HEK293T (cell line): Measurements from ENCODE around the gene GMDS.
"Not testable (repeated sequence)": the region's sequence is repeated elsewhere in the genome, so short reads cannot be mapped to it uniquely, and the experiment has no call there.

Source experiments
- CTCF ChIA-PET: fragments of 350-600 bp; formaldehyde crosslinking; extraction: SDS; loops from one replicate; lab custom pipeline; 2021; ENCODE audit warnings: antibody characterized with exemption, inconsistent platforms; lab: Yijun Ruan, JAX
- POLR2A ChIA-PET: fragments of 350-600 bp; formaldehyde crosslinking; extraction: SDS; loops from one replicate; lab custom pipeline; 2020; ENCODE audit warnings: antibody characterized with exemption, inconsistent platforms; lab: Yijun Ruan, JAX
- DNase-seq: peaks from one replicate; pipeline ENCODE4 v3.0.0; 2012; ENCODE audit warnings: mixed read lengths; ENCODE audit errors: extremely low spot score
- ARNT ChIP-seq: fragments of 450-650 bp; IDR thresholded peaks from 2 replicates; pipeline ENCODE4 v1.6.1; 2017; ENCODE audit warnings: mild to moderate bottlenecking
- BHLHE40 ChIP-seq: fragments of 450-650 bp; IDR thresholded peaks from 2 replicates; pipeline ENCODE4 v1.6.1; 2016; ENCODE audit warnings: mild to moderate bottlenecking, moderate library complexity, borderline replicate concordance
- CTBP1 ChIP-seq: fragments of 450-650 bp; IDR thresholded peaks from 2 replicates; pipeline ENCODE4 v1.6.1; 2016; ENCODE audit warnings: borderline replicate concordance
- ELF4 ChIP-seq: fragments of 450-650 bp; IDR thresholded peaks from 2 replicates; pipeline ENCODE4 v1.6.1; 2017; ENCODE audit warnings: antibody characterized with exemption
- FOXA1 ChIP-seq: fragments of 450-650 bp; IDR thresholded peaks from 2 replicates; pipeline ENCODE4 v1.6.1; 2016; ENCODE audit warnings: mild to moderate bottlenecking
- FOXK2 ChIP-seq: fragments of 450-650 bp; IDR thresholded peaks from 2 replicates; pipeline ENCODE4 v1.6.1; 2016; ENCODE audit warnings: mild to moderate bottlenecking
- FOXM1 ChIP-seq: fragments of 450-650 bp; IDR thresholded peaks from 2 replicates; pipeline ENCODE4 v1.6.1; 2017; ENCODE audit warnings: mild to moderate bottlenecking, borderline replicate concordance
- HDGF ChIP-seq: fragments of 450-650 bp; IDR thresholded peaks from 2 replicates; pipeline ENCODE4 v1.6.1; 2017; ENCODE audit warnings: antibody characterized with exemption, borderline replicate concordance
- L3MBTL2 ChIP-seq: fragments of 450-650 bp; conservative IDR thresholded peaks from 2 replicates; pipeline ENCODE4 v1.6.1; 2016; ENCODE audit warnings: mild to moderate bottlenecking
- LEF1 ChIP-seq: fragments of 450-650 bp; IDR thresholded peaks from 2 replicates; pipeline ENCODE4 v1.6.1; 2017; ENCODE audit warnings: mild to moderate bottlenecking, borderline replicate concordance
- NFRKB ChIP-seq: fragments of 450-650 bp; IDR thresholded peaks from 2 replicates; pipeline ENCODE4 v1.6.1; 2016; ENCODE audit warnings: mild to moderate bottlenecking, moderate library complexity
- PKNOX1 ChIP-seq: fragments of 450-650 bp; IDR thresholded peaks from 2 replicates; pipeline ENCODE4 v1.6.1; 2016
- SP1 ChIP-seq: fragments of 450-650 bp; IDR thresholded peaks from 2 replicates; pipeline ENCODE4 v1.6.1; 2017
- SUZ12 ChIP-seq: fragments of 450-650 bp; IDR thresholded peaks from 2 replicates; pipeline ENCODE4 v1.6.1; 2016; ENCODE audit warnings: mild to moderate bottlenecking
- TARDBP ChIP-seq: fragments of 450-650 bp; IDR thresholded peaks from 2 replicates; pipeline ENCODE4 v1.6.1; 2016
- ZNF384 ChIP-seq: fragments of 450-650 bp; IDR thresholded peaks from 2 replicates; pipeline ENCODE4 v1.6.1; 2016

The GMDS gene

GRCh38 chr6:1757131-1757530 lies 488.3 kb downstream of the GMDS start:
- TF ChIP-seq NFRKB (no peak), CTBP1 (no peak), ELF4 (no peak), FOXA1 (no peak), ARNT (no peak), FOXM1 (no peak), L3MBTL2 (no peak), BHLHE40 (no peak), TARDBP (no peak), SP1 (no peak), PKNOX1 (no peak), SUZ12 (no peak), FOXK2 (no peak), LEF1 (no peak), ZNF384 (no peak), HDGF (no peak)
- CTCF ChIA-PET: interaction anchor here (0.6 to 1.1 kb wide), 2 partner anchors 9 to 367 kb away, joined by 3 to 4 read pairs; no protein-coding TSS in a partner anchor
- no peak for DNase-seq
- POLR2A ChIA-PET: no interaction called here

- DNase-seq: no peak
- POLR2A ChIA-PET: no interaction called here
- TF ChIP-seq BHLHE40: no peak
- TF ChIP-seq HDGF: no peak
- no peak for TF ChIP-seq ZNF384
- TF ChIP-seq SUZ12: no peak
- TF ChIP-seq ELF4: no peak
- no peak for TF ChIP-seq SP1
- no peak for TF ChIP-seq CTBP1
- TF ChIP-seq FOXK2: no peak
- no peak for TF ChIP-seq ARNT
- no peak for TF ChIP-seq L3MBTL2
- TF ChIP-seq PKNOX1: no peak
- TF ChIP-seq LEF1: no peak
- TF ChIP-seq TARDBP: no peak
- TF ChIP-seq FOXA1: no peak
- CTCF ChIA-PET: interaction anchor here (1.1 kb wide), 1 partner anchor 10 kb away, joined by 4 read pairs; no protein-coding TSS in a partner anchor
Measured at GRCh38 chr6:1756472-1757129, 488.8 kb downstream of the GMDS start.

GRCh38 chr6:1751063-1751462 lies 494.3 kb downstream of the GMDS start:
- CTCF ChIA-PET: interaction anchor here (0.6 kb wide), 1 partner anchor 1048 kb away, joined by 3 read pairs; no protein-coding TSS in a partner anchor
- POLR2A ChIA-PET, DNase-seq: not testable (repeated sequence)

GRCh38 chr6:1749041-1749440 lies 496.4 kb downstream of the GMDS start:
- DNase-seq: no peak
- ChIA-PET POLR2A (no interaction called here), CTCF (no interaction called here)
- TF ChIP-seq HDGF (no peak), FOXK2 (no peak), TARDBP (no peak), FOXA1 (no peak), SUZ12 (no peak), CTBP1 (no peak), PKNOX1 (no peak), SP1 (no peak), ZNF384 (no peak), FOXM1 (no peak), LEF1 (no peak), NFRKB (no peak), BHLHE40 (no peak), ELF4 (no peak), L3MBTL2 (no peak)

GRCh38 chr6:1747531-1747930 lies 497.9 kb downstream of the GMDS start:
- TF ChIP-seq TARDBP: no peak
- TF ChIP-seq L3MBTL2: no peak
- TF ChIP-seq FOXA1: no peak
- TF ChIP-seq PKNOX1: no peak
- no peak for TF ChIP-seq ZNF384
- no peak for TF ChIP-seq CTBP1
- no peak for TF ChIP-seq LEF1
- no peak for TF ChIP-seq BHLHE40
- TF ChIP-seq SP1: no peak
- CTCF ChIA-PET: interaction anchor here (0.6 kb wide), 1 partner anchor 99 kb away, joined by 3 read pairs; no protein-coding TSS in a partner anchor
- POLR2A ChIA-PET: no interaction called here
- no peak for DNase-seq

- no peak for DNase-seq
- POLR2A ChIA-PET: no interaction called here
- CTCF ChIA-PET: no interaction called here
- TF ChIP-seq ELF4: no peak
Measured at GRCh38 chr6:1747003-1747402, 498.4 kb downstream of the GMDS start.
